HFFc6 (cell line): ENCODE measurements around the gene ELMO1. TPM values are rescaled to one million over a fixed set of nuclear protein-coding genes. Genes with fewer than 3 reads are reported as not detected.

Experiments used
- DNase-seq: peaks from one replicate; pipeline ENCODE4 v3.0.0-alpha.2; 2018
- H3K27ac Mint-ChIP-seq: 2 replicates; pipeline ENCODE4 v1.8.0; 2020; ENCODE audit warnings: mild to moderate bottlenecking, mixed read lengths
- H3K27me3 Mint-ChIP-seq: 2 replicates; pipeline ENCODE4 v1.8.0; 2021; ENCODE audit warnings: mild to moderate bottlenecking, moderate library complexity, mixed read lengths; ENCODE audit not compliant: insufficient read depth
- H3K36me3 Mint-ChIP-seq: 2 replicates; pipeline ENCODE4 v1.8.0; 2021; ENCODE audit warnings: low read depth, mixed read lengths
- H3K4me1 Mint-ChIP-seq: 2 replicates; pipeline ENCODE4 v1.8.0; 2020; ENCODE audit warnings: low read depth, mixed read lengths
- H3K4me3 Mint-ChIP-seq: 2 replicates; pipeline ENCODE4 v1.8.0; 2020; ENCODE audit warnings: mild to moderate bottlenecking, moderate library complexity, mixed read lengths
- H3K9me3 Mint-ChIP-seq: 2 replicates; pipeline ENCODE4 v1.8.0; 2020; ENCODE audit warnings: mild to moderate bottlenecking, mixed read lengths
- total RNA-seq, 6 experiments: library from RNA; stranded (reverse); fragmentation: NEBNext Ultra II Directional; extraction: Animal tissue kit (Norgen Biotek cat#: 25700); gene quantifications; 2 replicates in 1 of 6; 3 replicates in 5 of 6; pipeline ENCODE4 v1.2.3, GENCODE V29; 2021
- TF ChIP-seq, protein P1 (sequence below): fragments of 200-600 bp; sonication (generic); IDR thresholded peaks from 2 replicates; pipeline ENCODE4 v1.5.0; 2021; ENCODE audit warnings: antibody characterized with exemption, mild to moderate bottlenecking

ELMO1 gene
- total RNA-seq, 6 experiments from 2014 or later: not detected

DNA sequence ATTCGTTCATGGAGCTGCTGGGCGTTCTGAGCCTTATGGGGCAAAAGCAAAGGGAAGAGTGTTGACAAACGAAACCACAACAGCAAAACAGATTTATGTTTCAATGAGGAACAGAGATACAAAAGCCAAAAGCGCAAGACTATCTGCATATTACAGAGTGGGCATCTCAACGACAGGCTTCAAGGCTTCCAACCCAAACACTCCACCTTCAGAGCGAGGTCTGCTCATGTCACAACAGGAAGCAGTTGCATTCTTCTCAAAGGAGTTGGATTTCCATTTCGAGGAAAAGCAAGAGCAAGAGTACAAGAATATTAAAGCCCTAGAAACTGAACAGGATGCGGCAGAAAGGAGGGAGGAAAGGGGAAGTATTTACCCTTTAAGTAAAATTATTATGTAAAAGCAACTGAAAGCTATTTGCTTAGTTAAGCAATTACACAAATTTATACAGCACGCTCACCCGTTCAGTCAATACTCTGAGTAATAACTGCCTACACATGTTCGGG lies 189.3 kb downstream of the ELMO1 start:
- Mint-ChIP-seq H3K4me1 (no peaks in the 10 kb centered on the region), H3K4me3 (no peak overlapping the region), H3K27me3 (no peaks in the 10 kb centered on the region), H3K36me3 (no peaks in the 10 kb centered on the region), H3K27ac (no peak overlapping the region), H3K9me3 (peaks cover 38% of the 10 kb centered on the region)
- TF ChIP-seq, protein P1, sequence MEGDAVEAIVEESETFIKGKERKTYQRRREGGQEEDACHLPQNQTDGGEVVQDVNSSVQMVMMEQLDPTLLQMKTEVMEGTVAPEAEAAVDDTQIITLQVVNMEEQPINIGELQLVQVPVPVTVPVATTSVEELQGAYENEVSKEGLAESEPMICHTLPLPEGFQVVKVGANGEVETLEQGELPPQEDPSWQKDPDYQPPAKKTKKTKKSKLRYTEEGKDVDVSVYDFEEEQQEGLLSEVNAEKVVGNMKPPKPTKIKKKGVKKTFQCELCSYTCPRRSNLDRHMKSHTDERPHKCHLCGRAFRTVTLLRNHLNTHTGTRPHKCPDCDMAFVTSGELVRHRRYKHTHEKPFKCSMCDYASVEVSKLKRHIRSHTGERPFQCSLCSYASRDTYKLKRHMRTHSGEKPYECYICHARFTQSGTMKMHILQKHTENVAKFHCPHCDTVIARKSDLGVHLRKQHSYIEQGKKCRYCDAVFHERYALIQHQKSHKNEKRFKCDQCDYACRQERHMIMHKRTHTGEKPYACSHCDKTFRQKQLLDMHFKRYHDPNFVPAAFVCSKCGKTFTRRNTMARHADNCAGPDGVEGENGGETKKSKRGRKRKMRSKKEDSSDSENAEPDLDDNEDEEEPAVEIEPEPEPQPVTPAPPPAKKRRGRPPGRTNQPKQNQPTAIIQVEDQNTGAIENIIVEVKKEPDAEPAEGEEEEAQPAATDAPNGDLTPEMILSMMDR: no peak
- no peak for DNase-seq

DNA sequence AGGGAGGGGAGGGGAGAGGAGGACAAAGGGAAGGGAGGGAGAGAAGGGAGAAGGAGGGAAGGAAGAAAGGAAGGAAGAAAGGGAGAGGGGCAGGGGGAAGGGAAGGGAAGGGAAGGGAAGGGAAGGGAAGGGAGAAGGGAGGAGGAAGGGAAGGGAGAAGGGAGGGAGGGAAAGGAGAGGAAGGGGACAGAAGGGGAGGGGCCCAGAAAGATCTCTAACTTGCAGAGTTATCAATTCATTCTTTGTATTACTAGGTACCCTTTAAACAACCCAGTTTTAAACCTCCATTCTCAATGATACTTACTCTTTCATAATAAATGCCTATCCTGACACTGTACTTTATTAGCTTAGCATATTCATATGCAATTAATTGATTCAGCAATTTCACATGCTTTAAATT lies 192.0 kb downstream of the ELMO1 start:
- no peak overlapping the region for H3K4me3 Mint-ChIP-seq
- H3K4me1 Mint-ChIP-seq: no peaks in the 10 kb centered on the region
- H3K36me3 Mint-ChIP-seq: no peaks in the 10 kb centered on the region
- DNase-seq: no peak
- TF ChIP-seq, protein P1: no peak
- no peaks in the 10 kb centered on the region for H3K27me3 Mint-ChIP-seq
- H3K9me3 Mint-ChIP-seq: peaks cover 46% of the 10 kb centered on the region
- no peak overlapping the region for H3K27ac Mint-ChIP-seq

DNA sequence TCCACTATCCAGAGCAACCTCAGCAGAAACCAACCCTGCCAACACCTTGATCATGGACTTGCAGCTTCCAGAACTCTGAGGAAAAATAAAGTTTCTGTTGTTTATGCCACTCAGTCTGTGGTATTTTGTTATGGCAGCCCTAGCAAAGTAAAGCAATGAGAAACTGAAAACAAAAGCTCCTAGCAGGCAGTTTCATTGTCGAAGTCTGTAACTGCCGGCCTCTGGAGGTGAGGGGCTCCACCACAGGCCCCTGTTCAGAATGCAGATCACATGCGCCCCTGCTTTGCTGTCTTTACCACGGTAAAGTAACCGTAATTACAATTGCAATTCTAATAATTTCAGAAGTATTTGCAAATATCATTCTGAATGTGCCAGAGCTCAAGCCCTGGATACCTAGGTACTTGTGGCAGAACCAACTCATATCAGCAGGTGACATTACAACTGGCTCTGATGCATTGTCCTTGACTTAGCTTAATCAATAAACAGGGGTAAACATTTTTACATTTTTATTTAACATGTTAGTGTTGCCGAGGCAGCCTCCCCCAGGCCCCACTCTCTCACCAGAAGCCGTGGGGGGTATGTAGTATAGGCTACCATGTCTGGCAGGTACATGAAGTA lies 193.2 kb downstream of the ELMO1 start:
- TF ChIP-seq, protein P1: no peak

GRCh38 chr7:37251222-37251621 lies 197.4 kb downstream of the ELMO1 start:
- H3K27me3 Mint-ChIP-seq: no peaks in the 10 kb centered on the region; the same call in 1 of the 2 replicates
- H3K36me3 Mint-ChIP-seq: no peaks in the 10 kb centered on the region
- peaks cover 42% of the 10 kb centered on the region for H3K9me3 Mint-ChIP-seq
- no peaks in the 10 kb centered on the region for H3K4me1 Mint-ChIP-seq
- H3K27ac Mint-ChIP-seq: no peak overlapping the region
- no peak overlapping the region for H3K4me3 Mint-ChIP-seq
- TF ChIP-seq, protein P1: no peak
- no peak for DNase-seq

More for the DNA sequence above, 193.2 kb downstream of the ELMO1 start:
- Mint-ChIP-seq H3K36me3 (no peaks in the 10 kb centered on the region), H3K4me3 (no peak overlapping the region), H3K27me3 (no peaks in the 10 kb centered on the region), H3K9me3 (peaks cover 46% of the 10 kb centered on the region), H3K4me1 (no peaks in the 10 kb centered on the region), H3K27ac (no peak overlapping the region)
- no peak for DNase-seq

DNA sequence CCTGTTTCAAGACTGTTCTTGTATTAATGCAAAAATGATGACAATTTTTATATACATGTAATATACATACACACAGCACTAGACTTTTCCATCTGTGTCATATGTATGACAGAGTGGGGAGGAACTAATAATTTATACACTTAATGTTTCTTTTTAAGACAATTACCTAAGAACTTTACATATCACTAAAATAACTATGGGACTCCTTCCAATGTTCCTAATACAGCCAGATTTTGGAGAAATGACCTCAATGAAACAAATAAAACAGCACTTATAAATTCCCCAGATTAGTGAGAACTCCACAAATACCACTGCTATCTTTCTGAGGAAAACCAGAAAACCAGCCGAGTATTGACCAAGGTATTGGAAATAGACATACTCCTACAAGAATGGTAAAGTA lies 199.4 kb downstream of the ELMO1 start:
- TF ChIP-seq, protein P1: no peak
- Mint-ChIP-seq H3K36me3 (no peaks in the 10 kb centered on the region), H3K27me3 (no peaks in the 10 kb centered on the region; the same call in none of the 2 replicates), H3K4me3 (no peak overlapping the region), H3K4me1 (no peaks in the 10 kb centered on the region), H3K9me3 (peaks cover 35% of the 10 kb centered on the region), H3K27ac (no peak overlapping the region)
- no peak for DNase-seq
